GM18868 (cell line): ENCODE results near the gene GDF10.

Source experiments
- ATAC-seq: cut with Tn5 transposase; IDR thresholded peaks from one replicate; pipeline ENCODE4 v1.9.1; 2021; ENCODE audit warnings: mild to moderate bottlenecking, moderate library complexity; ENCODE audit not compliant: unreplicated experiment

The GDF10 gene

DNA sequence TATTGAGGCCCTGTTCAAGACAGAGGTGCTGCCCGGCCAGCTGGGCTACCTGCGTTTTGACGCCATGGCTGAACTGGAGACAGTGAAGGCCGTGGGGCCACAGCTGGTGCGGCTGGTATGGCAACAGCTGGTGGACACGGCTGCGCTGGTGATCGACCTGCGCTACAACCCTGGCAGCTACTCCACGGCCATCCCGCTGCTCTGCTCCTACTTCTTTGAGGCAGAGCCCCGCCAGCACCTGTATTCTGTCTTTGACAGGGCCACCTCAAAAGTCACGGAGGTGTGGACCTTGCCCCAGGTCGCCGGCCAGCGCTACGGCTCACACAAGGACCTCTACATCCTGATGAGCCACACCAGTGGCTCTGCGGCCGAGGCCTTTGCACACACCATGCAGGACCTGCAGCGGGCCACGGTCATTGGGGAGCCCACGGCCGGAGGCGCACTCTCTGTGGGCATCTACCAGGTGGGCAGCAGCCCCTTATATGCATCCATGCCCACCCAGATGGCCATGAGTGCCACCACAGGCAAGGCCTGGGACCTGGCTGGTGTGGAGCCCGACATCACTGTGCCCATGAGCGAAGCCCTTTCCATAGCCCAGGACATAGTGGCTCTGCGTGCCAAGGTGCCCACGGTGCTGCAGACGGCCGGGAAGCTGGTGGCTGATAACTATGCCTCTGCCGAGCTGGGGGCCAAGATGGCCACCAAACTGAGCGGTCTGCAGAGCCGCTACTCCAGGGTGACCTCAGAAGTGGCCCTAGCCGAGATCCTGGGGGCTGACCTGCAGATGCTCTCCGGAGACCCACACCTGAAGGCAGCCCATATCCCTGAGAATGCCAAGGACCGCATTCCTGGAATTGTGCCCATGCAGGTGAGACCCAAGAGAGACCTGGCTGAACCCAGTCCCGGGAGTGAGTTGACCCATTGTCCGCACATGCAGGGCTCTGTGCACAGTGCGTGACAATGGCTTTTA lies 51.0 kb downstream of the GDF10 start:
- ATAC-seq: no peak

DNA sequence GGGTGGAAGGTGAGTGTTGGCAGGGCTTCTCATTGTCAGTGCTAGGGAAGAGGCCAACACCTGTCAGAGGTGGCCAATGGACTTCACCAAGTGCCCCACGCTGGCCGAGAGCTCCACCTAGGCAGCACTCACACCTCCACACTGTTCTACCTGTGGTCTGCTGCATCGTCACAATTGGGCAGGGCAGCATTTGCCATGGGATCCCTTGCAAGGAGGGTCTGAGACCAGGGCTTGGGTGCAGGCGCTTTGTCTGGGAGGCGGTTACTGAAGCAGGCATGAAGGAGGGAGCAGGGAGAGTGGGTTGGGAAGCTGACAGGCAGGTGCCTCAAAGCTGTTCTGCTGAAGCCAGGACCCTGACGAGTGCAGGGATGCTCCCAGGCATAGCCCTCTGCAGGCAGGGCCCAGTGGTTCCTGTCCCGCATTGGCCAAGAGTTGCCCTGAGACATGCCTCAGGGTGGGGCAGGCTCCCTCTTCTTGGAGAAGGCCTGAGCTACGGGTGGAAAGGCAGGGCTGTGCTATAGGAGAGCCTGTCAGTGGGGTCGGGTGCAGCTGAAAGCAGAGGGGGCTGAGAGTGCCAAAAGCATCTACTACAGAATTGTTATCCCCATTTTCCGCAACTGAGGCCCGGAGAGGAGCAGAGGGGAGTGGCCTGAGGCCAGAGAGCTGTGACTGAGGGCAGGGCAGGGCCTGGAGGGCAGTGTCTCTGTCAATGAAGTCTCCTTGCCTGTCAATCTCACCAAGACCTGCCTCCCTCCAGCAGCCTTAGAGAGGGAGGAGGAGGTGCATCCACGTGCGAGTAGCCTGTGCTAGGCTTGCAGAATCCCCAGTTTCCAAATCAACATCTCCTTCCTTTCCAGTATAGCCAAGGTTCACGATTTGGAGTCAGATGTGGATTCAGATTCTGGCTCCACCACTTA lies 52.2 kb downstream of the GDF10 start:
- no peak for ATAC-seq

GRCh38 chr10:47353351-47353750 lies 53.4 kb downstream of the GDF10 start:
- ATAC-seq: no peak

- no peak for ATAC-seq
Observed at GRCh38 chr10:47354165-47354564, 54.2 kb downstream of the GDF10 start.

- ATAC-seq: no peak
Observed at GRCh38 chr10:47354900-47355299, 54.9 kb downstream of the GDF10 start.

- no peak for ATAC-seq
Observed at GRCh38 chr10:47356708-47357107, 56.7 kb downstream of the GDF10 start.

DNA sequence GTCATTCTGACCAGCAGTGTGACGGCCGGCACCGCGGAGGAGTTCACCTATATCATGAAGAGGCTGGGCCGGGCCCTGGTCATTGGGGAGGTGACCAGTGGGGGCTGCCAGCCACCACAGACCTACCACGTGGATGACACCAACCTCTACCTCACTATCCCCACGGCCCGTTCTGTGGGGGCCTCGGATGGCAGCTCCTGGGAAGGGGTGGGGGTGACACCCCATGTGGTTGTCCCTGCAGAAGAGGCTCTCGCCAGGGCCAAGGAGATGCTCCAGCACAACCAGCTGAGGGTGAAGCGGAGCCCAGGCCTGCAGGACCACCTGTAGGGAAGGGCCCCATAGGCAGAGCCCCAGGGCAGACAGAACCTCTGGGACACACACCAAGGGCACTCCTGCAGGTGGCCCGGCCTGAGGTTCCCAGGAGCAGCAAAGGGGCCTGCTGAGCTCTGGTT lies 57.2 kb downstream of the GDF10 start:
- no peak for ATAC-seq

GRCh38 chr10:47357911-47358310 lies 57.9 kb downstream of the GDF10 start:
- ATAC-seq: no peak

DNA sequence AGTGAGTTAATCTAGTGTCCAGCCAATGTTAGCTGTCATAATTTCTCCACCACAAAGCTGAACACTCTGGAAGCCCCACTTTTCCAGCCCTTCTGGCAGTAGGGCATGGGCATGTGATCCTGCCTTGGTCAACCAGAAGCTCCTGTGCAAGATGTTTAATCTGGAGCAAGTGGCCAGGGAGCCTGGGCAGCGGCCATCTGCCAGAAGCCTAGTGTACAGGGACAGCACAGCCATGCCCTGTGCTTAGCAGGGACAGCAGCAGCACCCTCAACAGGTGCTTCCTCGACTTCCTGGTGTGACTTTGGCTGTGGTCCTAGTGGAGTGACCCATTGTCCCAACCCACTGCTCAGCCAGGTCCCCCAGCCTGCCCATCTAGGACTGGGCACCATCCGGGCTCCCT lies 58.5 kb downstream of the GDF10 start:
- no peak for ATAC-seq

DNA sequence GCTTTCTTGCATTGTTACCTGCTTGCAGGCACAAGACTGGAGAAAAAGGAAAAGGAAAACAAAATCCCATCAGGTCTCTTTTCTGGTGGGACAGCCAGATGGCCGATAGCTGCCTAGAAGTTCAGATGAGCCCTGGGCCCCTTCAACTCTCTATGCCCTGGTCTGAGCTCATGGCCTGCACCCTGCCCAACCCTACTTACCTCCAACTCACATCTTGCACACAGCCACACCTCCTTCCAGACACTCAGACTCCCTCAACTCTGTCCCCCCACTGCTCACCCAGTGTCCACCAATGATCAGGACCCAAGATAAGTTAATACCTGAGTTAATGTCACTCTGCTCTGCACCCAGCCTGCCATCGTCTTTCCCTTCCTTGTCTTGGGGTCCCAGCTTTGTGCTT lies 59.1 kb downstream of the GDF10 start:
- no peak for ATAC-seq

- ATAC-seq: no peak
Observed at GRCh38 chr10:47359626-47360418, 59.8 kb downstream of the GDF10 start.

DNA sequence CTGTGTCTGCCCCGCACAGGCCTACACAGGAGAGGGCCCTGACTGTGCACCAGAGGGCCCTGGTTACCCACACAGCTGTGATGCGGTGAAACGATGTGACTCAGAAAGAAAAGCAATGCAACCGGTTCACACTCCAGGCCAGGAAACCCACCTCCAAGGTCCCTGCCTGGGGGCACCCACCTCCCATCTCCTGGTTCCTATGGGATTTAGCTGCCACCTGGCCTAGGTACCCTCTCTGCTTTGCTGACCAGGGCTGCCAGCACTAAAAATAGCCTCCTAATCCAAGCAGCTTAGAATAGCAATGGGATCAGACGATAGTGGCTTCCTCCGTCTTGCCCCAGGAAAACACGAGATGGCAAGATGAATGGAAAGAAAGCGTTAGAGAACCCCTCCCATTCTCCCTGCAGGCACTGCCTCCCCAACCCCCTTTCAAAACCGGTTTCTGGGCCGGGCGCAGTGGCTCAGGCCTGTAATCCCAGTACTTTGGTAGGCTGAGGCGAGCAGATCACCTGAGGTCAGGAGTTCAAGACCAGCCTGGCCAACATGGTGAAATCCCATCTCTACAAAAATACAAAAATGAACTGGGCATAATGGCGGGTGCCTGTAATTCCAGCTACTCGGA lies 60.5 kb downstream of the GDF10 start:
- ATAC-seq: no peak

DNA sequence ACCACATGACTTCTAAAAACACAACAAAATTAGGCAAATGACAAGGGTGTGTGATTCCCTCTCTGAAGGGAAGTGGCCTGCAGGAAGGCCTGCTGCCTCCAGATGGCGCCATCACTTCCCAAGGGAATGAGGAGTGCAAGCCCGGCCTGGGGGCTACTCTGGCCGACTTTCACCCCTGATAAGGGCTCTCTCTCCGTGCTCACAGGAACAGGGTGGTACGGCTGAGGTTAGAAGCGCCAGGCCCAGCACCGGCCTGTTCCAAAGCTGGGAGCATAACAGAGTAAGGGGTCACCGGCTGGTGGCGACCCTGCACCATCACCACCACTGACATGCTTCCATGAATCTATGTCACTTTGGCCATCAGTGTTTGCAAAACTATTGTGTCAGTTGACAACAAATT lies 61.3 kb downstream of the GDF10 start:
- no peak for ATAC-seq

DNA sequence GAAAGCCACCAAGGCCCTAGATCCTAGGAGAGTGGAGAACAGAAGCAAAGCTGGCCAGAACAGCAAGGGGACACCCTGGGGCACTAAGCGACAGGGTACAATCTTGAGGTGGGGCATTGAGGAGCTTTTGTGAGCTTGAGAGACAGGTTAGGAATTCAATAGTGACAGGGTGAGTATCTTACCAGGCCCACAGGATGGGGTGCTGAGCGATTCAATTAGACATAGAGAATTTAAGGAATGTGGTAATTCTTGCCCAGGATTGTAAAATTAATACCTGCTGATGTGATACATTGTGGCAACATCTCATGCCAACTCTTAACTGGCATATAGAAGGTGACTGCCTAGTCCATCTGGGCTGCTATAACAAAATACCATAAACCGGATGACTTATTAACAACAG lies 62.2 kb downstream of the GDF10 start:
- no peak for ATAC-seq
